Stimulated activated CD8-positive, alpha-beta memory T cell treated with anti-CD3 and anti-CD28 coated beads, Interleukin-7, amount 100 ng/mL, for 48 hours (primary cell): ENCODE results near the gene TBX1.
"Not testable (repeated sequence)": the region's sequence is repeated elsewhere in the genome, so short reads cannot be mapped to it uniquely, and the experiment has no call there.

Experiments used
- DNase-seq, 2 donors: peaks; one replicate each; pipeline ENCODE4 v3.0.0-alpha.2; 2020; ENCODE audit warnings: low read depth in 1 of 2; ENCODE audit errors: extremely low read depth in 1 of 2

The TBX1 gene

DNA sequence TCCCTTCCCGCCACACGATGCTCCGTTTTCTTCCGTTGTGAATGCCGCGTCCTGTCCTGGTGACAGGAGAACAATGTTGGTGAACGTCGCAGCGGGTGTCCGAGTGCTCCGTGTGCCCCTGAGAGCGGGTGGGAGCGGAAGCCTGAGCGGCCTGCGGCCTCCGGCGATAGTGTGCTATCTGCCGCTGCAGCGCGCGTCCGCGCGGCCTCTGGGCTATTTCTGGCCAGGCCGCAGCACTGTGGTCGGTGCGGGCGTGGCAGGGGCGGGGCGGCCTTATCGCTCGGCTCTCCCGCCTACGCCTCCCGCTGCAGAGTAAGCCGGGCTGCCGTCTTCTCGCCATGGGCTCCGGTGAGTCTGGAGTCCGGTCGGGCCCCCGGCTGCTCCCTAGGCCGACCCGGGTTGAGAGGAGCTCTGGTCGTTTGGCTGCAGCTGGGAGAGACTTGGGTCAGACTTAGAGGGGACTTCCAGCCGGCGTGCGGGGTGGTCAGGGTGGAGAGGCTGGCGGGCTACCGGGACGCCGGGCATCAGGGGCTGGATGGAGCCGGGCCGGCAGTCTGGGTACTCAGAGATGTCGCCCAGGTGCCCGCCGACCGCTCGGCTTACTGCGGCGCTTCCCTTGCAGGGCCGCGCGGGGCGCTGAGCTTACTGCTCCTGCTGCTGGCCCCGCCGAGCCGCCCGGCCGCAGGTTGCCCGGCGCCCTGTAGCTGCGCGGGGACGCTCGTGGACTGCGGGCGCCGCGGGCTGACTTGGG is 37.2 kb upstream of the TBX1 start, which contains the start of gene GP1BB:
GP1BB (plus strand) TSS at position 308 of the 751 bp plus-strand sequence; CDS start at position 339, 31 bp downstream.
- no peak for DNase-seq

DNA sequence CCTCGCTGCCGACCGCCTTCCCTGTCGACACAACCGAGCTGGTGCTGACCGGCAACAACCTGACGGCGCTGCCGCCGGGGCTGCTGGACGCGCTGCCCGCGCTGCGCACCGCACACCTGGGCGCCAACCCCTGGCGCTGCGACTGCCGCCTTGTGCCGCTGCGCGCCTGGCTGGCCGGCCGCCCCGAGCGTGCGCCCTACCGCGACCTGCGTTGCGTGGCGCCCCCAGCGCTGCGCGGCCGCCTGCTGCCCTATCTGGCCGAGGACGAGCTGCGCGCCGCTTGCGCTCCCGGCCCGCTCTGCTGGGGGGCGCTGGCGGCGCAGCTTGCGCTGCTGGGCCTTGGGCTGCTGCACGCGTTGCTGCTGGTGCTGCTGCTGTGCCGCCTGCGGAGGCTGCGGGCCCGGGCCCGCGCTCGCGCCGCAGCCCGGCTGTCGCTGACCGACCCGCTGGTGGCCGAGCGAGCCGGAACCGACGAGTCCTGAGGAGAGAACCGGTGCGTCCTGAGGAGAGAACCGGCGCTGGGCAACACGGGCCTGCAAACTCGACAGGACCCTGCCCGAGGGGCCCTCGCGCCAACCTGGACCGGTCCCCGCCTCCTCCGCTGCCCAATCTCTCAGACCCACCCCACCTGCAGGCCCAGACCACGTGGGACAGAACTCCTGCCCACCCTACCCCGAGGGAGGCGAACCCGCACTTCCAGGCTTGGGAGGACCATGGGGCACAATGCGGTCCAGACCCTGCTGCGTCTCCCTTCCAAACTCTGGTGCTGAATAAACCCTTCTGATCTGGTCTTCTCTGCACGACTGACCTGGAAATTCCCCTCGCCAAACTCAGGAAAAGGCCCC is 36.4 kb upstream of the TBX1 start:
- DNase-seq, result no peak

DNA sequence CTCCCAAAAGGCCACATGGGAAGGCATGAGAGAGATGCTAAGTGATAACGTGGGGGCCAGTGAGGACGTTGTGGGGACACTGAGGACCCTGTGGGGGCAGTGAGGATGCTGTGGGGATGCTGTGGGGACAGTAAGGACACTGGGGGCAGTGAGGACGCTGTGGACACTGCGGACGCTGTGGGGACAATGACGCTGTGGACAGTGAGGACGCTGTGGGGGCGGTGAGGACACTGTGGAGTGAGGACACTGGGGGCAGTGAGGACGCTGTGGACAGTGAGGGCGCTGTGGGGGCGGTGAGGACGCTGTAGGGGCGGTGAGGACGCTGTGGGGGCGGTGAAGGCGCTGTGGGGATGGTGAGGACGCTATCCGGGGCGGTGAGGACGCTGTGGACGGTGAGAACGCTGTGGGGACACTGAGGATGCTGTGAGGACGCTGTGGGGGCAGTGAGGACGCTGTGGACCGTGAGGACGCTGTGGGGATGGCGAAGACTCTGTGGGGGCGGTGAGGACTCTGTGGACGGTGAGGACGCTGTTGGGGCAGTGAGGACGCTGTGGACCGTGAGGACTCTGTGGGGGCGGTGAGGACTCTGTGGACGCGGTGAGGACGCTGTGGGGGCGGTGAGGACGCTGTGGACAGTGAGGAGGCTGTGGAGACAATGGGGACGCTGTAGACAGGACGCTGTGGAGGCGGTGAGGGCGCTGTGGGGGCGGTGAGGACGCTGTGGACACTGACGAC is 35.5 kb upstream of the TBX1 start:
- no peak for DNase-seq

DNA sequence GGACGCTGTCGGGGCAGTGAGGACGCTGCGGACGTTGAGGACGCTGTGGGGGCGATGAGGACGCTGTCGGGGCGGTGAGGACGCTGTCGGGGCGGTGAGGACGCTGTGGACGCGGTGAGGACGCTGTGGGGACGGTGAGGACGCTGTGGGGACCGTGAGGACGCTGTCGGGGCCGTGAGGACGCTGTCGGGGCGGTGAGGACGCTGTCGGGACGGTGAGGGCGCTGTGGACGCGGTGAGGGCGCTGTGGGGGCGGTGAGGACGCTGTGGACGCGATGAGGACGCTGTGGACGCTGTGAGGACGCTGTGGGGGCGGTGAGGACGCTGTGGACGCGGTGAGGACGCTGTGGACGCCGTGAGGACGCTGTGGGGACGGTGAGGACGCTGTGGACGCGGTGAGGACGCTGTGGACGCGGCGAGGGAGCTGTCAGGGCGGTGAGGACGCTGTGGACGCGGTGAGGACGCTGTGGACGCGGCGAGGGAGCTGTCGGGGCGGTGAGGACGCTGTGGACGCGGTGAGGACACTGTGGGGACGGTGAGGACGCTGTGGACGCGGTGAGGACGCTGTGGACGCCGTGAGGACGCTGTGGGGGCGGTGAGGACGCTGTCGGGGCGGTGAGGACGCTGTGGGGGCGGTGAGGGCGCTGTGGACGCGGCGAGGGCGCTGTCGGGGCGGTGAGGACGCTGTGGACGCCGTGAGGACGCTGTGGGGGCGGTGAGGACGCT is 34.4 kb upstream of the TBX1 start:
- DNase-seq, result not testable (repeated sequence)

DNA sequence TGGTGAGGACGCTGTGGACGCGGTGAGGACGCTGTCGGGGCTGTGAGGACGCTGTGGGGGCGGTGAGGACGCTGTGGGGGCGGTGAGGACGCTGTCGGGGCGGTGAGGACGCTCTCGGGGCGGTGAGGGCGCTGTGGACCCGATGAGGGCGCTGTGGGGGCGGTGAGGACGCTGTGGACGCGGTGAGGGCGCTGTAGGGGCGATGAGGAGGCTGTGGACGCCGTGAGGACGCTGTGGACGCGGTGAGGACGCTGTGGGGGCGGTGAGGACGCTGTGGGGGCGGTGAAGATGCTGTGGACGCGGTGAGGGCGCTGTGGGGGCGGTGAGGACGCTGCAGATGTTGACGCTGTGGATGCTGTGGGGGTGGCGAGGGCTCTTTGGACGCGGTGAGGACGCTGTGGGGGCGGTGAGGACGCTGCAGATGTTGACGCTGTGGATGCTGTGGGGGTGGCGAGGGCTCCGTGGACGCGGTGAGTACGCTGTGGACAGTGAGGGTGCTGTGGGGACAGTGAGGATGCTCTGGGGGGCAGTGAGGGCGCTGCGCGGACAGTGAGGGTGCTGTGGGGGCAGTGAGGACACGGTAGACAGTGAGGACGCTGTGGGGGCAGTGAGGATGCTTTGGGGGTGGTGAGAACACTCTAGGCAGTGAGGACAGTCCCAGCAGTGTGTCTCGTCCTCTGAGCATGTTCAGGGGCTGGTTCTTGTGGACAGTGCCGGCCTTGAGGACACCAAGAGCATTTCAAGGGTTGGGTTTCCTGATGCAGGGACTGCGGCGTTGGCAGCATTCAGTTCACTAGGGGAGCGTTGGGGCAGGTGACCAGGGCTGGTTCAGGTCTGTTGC is 33.0 kb upstream of the TBX1 start:
- DNase-seq, result no peak

DNA sequence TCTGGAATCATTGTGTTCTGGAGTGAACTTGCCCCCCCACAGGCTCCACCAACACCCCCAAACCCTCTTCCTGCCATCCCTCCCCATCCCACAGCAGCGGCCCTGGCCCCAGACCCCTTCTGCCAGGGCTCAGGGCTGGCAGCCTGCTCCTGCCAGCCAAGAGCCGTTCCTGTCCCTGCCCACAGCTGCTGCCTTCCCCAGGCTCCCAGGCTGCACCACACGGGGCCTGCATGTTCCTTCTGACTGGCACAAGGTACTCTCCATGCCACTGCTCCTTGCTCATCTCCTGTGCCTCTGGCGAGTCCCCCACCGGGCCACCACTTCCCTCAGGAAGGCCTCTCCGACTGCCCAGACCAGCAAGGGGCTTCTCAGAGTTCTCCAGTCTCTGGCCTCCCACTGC is 32.3 kb upstream of the TBX1 start:
- DNase-seq, result no peak

DNA sequence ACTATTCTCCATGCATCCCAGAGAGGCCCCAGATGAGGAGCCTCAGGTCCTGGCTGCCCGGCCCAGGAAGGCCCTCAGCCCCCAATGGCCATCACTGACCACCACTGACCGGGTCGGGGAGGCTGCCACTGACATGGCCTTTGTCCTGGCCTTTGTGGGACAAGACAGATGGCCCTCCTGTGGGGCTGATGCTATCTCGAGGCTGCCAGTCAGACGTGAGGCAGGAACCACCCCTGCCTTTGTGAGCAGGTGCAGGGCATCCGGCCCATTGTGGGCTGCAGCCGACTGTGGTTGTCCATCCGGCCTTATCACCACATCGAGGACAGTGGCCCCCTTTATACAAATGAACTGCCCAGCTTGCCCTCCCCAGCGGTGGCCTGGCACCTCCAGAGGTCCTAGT is 31.7 kb upstream of the TBX1 start:
- DNase-seq, result no peak

DNA sequence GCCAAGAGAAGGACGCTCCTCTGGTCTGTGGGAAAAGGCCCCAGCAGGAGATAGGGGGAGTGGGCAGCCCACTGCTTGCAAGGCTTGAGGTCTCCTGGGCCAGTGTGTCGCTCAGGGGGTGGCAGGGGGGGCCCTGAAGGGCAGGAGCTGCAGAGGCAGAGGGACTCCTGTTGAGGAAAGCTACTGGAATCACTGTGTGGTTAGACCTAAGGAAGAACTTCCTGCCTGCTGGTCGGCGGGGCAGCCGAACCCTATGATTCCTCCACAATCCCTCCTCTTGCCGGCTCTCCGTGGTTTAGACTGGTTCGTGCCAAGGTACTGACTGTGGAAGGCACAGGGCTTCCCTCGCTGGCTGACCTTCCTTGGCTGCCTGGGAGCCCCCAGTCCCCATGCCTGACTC is 31.1 kb upstream of the TBX1 start:
- DNase-seq, result no peak

DNA sequence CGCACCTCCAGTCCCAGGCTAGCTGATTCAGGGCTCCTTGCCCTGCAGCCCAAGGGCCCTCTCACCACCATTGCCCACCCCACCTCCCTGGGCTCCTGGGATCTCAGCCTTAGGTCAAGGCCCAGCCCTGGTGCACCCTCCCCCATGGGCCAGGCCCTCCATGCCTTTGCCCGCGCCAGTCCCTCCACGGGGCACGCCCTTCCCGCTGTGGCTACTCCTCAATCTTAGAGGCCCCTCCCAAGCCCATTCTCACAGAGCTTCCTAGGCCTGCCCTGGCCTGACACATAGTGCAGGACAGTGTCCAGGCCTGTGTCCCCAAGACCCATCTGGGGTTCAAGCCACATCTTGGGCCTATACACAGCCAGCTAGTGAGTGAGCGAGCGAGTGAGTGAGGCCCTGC is 30.4 kb upstream of the TBX1 start:
- DNase-seq, result no peak

DNA sequence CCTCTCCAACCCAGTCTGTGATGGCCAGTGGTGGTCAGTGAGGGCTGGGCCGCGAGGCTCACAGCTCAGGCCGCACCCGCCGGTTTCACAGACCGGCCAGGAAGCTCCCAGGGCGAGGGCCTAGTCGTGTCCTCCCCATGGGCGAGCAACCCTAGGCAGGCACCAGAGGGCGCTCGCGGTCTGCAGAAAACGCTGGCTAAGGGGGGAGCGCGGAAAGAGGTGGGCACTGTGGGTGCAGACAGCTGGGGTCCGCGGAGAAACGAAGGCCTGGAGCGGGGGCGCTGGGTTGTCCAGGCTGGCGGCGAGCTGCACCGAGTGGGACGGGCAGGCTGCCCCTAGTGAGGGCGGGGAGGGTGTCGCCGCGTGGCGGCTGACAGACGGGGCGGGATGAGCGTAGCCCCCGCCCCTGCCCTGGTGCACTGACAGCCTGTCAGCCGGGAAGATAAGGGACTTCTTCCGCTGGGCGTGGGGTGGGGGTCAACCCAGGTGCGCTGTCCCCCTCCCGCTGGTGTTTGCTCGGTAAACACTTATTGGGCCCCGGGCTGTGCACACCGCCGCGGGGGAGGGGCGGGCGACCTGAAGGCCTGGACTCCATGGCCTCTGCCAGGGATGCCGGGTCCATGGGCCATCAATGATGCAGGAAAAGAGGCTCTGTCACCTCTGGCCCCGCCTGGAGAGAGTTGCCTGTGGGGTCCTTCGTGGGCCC is 29.8 kb upstream of the TBX1 start:
- peak; percentile 59 to 64 for DNase-seq

DNA sequence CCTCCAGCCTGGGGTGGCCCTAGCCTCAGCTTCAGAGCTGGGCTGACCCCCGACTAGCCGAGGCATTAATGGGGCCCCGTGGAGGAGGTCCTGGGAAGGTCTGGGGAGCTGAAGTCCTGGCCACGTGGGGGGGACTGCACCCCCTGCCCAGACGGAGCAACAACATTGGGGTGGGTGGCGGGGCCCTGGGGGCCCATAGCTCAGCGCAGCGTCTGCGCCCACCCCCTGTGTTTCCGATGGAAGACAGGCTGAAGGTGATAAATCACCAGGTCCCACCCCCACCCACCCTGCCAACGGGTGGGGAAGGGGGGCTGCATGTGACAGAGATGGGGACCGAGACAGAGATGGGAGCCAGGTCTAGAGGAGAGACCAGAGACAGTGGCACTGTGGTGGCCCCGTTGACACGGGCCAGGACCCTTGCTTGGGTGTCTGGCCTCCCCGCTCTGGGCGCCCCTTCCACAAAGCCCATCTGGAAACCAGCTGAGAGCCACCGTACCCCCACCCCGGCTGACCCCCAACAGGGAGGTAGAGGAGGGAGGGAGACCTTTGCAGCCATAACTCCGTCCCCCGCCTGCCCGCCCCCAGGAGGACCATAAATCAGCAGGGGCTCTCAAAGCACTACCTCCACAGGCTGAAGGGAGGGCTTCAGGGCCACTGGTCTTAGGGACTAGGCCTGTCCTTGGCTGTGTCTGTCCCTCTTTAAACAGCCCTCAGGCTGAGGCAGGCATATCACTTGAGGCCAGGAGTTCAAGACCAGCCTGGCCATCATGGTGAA is 29.0 kb upstream of the TBX1 start:
- no peak for DNase-seq

DNA sequence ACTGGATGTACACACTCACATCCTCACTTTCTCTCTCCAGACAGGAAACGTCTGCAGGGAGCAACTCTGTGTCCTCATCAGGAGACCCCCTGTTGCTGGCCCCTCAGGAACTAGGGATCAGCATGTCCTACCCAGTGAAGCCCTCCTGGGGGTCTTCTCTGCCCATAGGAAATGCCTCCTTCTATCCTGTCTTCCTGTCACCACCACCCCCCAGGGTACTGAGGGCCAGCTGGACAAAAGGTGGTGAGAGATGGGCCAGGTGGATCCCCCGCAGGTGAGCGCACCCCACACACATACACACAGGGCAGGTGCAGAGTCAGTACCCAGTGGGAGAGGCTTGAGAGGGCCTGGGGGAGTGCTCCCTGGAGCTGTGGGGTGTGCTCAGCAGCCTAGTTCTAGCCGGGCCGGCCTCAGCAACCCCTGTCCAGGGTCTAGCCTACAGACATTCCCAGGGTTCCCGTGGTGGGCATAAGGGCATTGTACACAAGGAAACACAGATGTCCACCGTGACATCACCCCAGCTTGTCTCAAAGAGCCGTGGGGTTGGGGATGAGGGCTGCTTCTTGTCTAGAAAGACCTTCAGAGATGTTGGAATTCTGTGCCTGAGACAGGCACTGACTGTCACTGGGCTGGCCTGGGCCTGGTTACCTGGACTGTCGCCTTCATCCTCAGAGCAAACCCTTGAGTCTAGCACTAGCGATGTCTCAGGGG is 28.0 kb upstream of the TBX1 start:
- DNase-seq, result no peak

DNA sequence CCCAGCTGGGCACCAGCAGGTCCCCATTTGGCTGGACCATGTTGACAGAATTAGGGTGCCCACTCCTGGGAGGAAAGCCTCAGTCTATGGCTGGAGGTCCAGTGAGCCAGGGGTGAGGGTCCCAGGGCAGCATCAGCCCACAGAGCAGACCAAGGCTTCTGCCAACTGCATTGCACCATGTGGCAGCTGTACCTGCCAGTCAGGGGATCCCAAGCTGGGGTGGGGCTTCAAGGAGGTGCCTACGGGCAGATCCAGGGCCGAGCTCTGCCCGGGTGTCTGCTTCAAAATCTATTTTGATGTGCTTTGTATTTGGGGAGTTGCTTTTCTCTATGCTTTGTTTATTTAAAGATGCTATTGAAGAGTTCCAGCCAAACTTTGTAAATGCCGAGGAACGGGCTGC is 26.8 kb upstream of the TBX1 start:
- no peak for DNase-seq

DNA sequence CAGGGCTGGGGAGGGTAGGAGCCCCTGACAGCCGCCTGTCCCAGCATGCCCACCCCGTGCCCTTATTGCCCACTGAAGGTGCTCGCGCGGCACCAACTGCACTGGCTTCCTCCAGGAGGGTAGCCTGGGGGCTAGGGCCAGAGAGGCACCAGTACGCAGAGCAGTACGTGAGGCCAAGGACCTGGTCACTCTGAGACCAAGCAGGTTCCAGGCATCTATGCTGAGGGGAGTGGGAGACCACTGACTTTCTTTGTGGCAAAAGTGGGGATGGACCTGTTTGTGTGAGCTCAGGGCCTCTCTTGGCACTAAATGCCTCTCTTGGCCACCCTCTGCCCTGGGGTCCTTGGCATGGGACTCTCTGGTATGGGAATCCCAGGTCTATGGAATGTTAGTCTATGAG is 26.4 kb upstream of the TBX1 start:
- DNase-seq, result no peak

DNA sequence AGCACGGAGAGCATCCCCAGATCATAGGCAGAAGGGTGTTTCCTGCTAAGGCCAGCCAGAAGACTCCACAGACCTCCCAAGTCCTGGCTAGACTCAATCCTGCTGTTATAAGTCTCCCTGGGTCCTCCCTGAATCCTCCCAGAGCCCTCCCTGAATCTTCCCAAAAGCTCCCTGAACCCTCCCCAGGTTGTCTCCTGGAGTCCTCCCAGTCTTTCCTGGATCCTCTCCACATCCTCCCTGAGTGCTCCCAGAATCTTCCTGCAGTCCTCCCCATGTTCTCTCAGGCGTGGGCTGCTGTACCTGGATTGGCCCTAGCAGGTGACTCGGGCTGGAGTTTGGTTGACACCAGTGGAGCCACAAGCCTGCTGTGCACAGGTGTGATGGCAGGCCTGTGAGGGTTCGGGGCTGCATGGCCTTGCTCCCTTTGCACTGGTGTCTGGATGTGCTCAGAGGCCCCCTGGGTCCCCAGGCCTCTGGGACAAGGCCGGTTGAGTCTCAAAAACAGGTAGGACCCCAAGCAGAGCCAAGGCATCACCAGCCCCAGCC is 25.7 kb upstream of the TBX1 start:
- no peak for DNase-seq

DNA sequence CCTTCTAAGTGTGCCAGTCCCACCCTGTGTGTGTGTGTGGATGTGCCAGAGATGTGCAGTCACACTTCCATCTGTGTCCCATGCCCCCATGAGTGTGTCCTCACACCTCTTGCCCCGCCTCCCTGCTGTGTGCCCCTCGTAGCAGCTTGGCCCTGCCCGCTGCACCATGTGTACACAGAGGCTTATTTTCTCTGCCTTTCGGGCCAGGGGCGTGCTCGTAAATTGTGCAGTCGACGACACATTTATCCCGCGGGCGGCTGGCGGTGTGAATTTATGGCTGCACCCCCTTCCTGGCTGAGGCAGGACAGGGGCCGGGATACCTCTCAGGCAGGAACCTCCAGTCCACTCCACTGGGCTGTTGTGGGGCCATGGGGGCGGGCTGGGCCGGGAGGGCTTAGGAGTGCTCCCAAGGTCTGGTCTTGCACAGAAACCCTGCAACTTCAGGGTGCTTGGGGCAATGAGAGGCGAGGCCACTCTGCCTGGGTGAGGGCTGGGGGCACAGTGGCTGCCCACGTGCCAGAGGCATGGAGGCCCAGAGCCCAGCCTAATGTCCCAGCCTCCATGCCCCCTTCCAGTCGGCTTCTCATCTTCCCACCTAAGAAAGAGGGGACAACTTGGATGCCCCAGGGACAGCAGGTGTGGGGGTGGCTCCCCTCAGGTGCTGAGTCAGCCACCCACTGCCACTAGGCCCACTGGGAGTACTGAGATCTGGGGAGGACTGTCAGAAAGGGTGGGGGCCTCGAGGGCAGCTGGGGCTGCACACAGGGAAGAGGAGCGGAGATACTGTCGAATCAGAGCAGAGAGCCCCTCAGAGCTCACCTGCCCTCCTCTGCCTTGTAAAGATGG is 24.7 kb upstream of the TBX1 start:
- no peak for DNase-seq
